ENCODE data around the gene DDX1. TPM values are rescaled to one million over a fixed set of nuclear protein-coding genes. Genes with fewer than 3 reads are reported as not detected.

DDX1 gene
- total RNA-seq, 1 donor from 2014 or later: 105 TPM

DNA sequence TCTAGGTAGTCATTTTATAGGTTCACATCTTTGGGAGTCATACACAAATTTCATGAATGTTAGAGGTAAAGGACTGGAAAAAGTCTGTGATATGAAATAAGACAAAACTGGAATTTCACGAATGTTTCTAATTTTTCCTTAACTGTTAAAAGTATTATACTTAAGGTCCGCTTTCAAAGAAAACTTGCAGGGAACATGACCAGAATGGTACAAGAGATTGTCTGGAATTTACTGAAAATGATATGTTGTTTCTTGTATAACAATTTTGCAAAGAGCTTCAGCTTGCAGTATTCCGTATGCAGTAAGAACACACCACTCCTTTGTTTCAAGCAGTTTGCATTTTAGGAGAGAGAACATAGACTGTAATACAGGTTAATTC, 1.6 kb downstream of the DDX1 start:
- H3K36me3 ChIP-seq (ENCODE audit: control insufficient read depth in 3 of 3, insufficient read depth in 3 of 3, low read length in 3 of 3): peaks cover 14 to 27% (median 26%) of the 10 kb centered on the region in 3 donors
- peaks cover 15 to 19% (median 16%) of the 10 kb centered on the region in 3 donors for H3K4me1 ChIP-seq (ENCODE audit: control insufficient read depth in 3 of 3, insufficient read depth in 3 of 3, low read length in 3 of 3)
- no peaks in the 10 kb centered on the region for H3K9me3 ChIP-seq (ENCODE audit: control insufficient read depth in 3 of 3, low read length in 3 of 3)
- no peak overlapping the region for H3K27ac ChIP-seq (ENCODE audit: low read depth, low read length)
- peak overlapping the region in 2 of 3 donors; percentile 53 to 96 for H3K4me3 ChIP-seq (ENCODE audit: low read length in 3 of 3)
- H3K9ac ChIP-seq (ENCODE audit: low read depth in 1 of 3, low read length in 3 of 3): peak overlapping the region in 1 of 3 donors; percentile 20
- H3K27me3 ChIP-seq (ENCODE audit: control insufficient read depth in 3 of 3, insufficient read depth in 3 of 3, low read length in 3 of 3): no peaks in the 10 kb centered on the region

DNA sequence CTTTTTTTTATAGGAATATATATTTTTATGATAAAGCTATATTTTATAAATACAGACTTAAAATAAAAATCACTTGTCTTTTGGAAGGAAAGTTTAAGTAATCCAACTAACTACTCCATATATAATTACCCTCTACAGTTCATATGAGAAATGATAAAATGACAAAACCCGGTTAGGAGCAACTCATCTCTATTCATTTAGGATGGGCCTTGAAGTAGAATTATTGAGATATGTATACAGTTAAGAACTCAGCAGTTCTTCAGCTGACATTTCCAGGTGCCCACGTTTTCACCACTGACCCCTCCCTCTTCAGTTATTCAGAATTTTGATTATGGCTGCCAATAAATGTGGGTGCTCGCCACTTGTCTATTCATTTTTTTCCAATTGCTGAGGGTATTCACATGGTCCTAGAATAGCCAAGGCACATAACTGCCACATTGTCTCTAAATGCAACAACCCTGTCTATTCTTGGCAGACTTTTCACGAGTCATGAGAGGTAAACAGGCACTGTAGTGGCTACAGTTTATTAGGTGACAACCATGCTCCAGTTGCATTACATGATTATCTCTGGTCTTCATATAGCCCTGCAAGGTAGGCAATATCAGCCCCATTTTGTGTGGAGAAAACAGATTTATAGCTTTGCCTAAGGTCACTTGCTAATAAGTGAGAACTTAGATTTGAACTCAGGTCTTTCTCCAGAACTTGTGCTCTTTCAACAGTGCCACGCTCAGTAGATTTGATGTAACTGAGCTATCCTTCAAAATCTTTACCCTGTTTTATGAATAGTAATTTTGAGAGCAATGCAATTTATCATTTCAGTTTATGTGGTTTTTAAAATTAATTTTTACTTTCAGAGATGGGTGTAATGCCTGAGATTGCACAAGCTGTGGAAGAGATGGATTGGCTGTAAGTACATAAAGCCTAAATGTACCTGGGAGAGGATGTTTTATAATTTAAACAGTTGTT, 2.9 kb downstream of the DDX1 start:
- Histone ChIP-seq H3K9ac (ENCODE audit: low read depth in 1 of 3, low read length in 3 of 3) (no peak overlapping the region), H3K4me3 (ENCODE audit: low read length in 3 of 3) (no peak overlapping the region), H3K36me3 (ENCODE audit: control insufficient read depth in 3 of 3, insufficient read depth in 3 of 3, low read length in 3 of 3) (peaks cover 14 to 34% (median 34%) of the 10 kb centered on the region in 3 donors), H3K9me3 (ENCODE audit: control insufficient read depth in 3 of 3, low read length in 3 of 3) (no peaks in the 10 kb centered on the region), H3K27me3 (ENCODE audit: control insufficient read depth in 3 of 3, insufficient read depth in 3 of 3, low read length in 3 of 3) (no peaks in the 10 kb centered on the region), H3K27ac (ENCODE audit: low read depth, low read length) (no peak overlapping the region), H3K4me1 (ENCODE audit: control insufficient read depth in 3 of 3, insufficient read depth in 3 of 3, low read length in 3 of 3) (peaks cover 15 to 19% (median 16%) of the 10 kb centered on the region in 3 donors)

DNA sequence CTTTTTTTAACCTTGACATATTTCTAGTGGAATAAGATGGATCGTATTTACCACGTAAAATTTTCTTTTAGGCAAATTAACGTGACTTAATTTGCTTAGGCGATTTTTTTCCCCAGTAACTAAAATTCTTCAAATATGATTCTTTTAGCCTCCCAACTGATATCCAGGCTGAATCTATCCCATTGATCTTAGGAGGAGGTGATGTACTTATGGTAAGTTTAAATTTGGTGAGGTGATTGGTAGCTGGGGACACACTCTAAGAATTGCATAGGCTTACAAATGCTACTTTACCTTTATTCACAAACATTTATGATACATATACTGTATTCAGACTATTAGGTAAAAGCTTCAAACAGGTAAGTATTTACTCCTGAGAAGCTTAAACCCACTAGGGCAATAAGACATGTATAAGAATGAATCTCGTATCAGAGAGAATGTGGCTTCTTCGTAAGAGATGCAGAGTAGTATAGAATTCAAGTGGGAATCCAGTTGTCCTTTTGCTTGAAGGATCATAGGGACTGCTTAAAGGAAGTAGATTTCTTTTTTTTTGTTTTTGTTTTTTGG, 3.8 kb downstream of the DDX1 start:
- H3K36me3 ChIP-seq (ENCODE audit: control insufficient read depth in 3 of 3, insufficient read depth in 3 of 3, low read length in 3 of 3): peaks cover 18 to 42% (median 41%) of the 10 kb centered on the region in 3 donors
- no peak overlapping the region for H3K27ac ChIP-seq (ENCODE audit: low read depth, low read length)
- no peak overlapping the region for H3K4me3 ChIP-seq (ENCODE audit: low read length in 3 of 3)
- H3K9me3 ChIP-seq (ENCODE audit: control insufficient read depth in 3 of 3, low read length in 3 of 3): no peaks in the 10 kb centered on the region
- no peak overlapping the region for H3K9ac ChIP-seq (ENCODE audit: low read depth in 1 of 3, low read length in 3 of 3)
- no peaks in the 10 kb centered on the region for H3K27me3 ChIP-seq (ENCODE audit: control insufficient read depth in 3 of 3, insufficient read depth in 3 of 3, low read length in 3 of 3)
- peaks cover 15 to 19% (median 16%) of the 10 kb centered on the region in 3 donors for H3K4me1 ChIP-seq (ENCODE audit: control insufficient read depth in 3 of 3, insufficient read depth in 3 of 3, low read length in 3 of 3)

GRCh38 chr2:15595936-15596335, 4.3 kb downstream of the DDX1 start:
- peaks cover 22 to 46% (median 45%) of the 10 kb centered on the region in 3 donors for H3K36me3 ChIP-seq (ENCODE audit: control insufficient read depth in 3 of 3, insufficient read depth in 3 of 3, low read length in 3 of 3)
- no peaks in the 10 kb centered on the region for H3K9me3 ChIP-seq (ENCODE audit: control insufficient read depth in 3 of 3, low read length in 3 of 3)
- H3K4me1 ChIP-seq (ENCODE audit: control insufficient read depth in 3 of 3, insufficient read depth in 3 of 3, low read length in 3 of 3): peaks cover 14 to 19% (median 16%) of the 10 kb centered on the region in 3 donors
- H3K27me3 ChIP-seq (ENCODE audit: control insufficient read depth in 3 of 3, insufficient read depth in 3 of 3, low read length in 3 of 3): no peaks in the 10 kb centered on the region
- H3K27ac ChIP-seq (ENCODE audit: low read depth, low read length): no peak overlapping the region
- no peak overlapping the region for H3K4me3 ChIP-seq (ENCODE audit: low read length in 3 of 3)
- no peak overlapping the region for H3K9ac ChIP-seq (ENCODE audit: low read depth in 1 of 3, low read length in 3 of 3)

DNA sequence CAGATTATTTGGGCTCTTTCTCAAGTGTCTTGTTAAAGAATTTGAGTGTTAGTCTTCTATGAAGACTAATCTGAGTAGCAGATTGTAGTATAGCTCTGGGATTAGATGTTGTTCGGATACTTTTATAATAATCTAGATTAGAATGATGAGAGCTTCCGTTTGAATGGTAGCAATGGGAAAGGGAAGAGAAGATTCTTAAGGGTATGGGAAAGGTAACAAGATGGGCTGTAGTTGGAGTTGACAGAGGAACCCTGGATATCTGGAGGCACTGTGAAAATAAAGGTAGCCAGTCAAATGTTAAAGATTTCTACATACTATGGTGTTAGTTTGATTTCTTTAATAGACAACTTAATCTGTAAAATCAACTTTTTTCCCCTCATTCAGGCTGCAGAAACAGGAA, 4.7 kb downstream of the DDX1 start:
- Histone ChIP-seq H3K9ac (ENCODE audit: low read depth in 1 of 3, low read length in 3 of 3) (no peak overlapping the region), H3K36me3 (ENCODE audit: control insufficient read depth in 3 of 3, insufficient read depth in 3 of 3, low read length in 3 of 3) (peaks cover 26 to 50% (median 49%) of the 10 kb centered on the region in 3 donors), H3K27ac (ENCODE audit: low read depth, low read length) (no peak overlapping the region), H3K9me3 (ENCODE audit: control insufficient read depth in 3 of 3, low read length in 3 of 3) (no peaks in the 10 kb centered on the region), H3K4me1 (ENCODE audit: control insufficient read depth in 3 of 3, insufficient read depth in 3 of 3, low read length in 3 of 3) (peaks cover 10 to 15% (median 12%) of the 10 kb centered on the region in 3 donors), H3K4me3 (ENCODE audit: low read length in 3 of 3) (no peak overlapping the region), H3K27me3 (ENCODE audit: control insufficient read depth in 3 of 3, insufficient read depth in 3 of 3, low read length in 3 of 3) (no peaks in the 10 kb centered on the region)

- no peak overlapping the region for H3K9ac ChIP-seq (ENCODE audit: low read depth in 1 of 3, low read length in 3 of 3)
- H3K27me3 ChIP-seq (ENCODE audit: control insufficient read depth in 3 of 3, insufficient read depth in 3 of 3, low read length in 3 of 3): no peaks in the 10 kb centered on the region
- H3K36me3 ChIP-seq (ENCODE audit: control insufficient read depth in 3 of 3, insufficient read depth in 3 of 3, low read length in 3 of 3): peaks cover 32 to 56% (median 56%) of the 10 kb centered on the region in 3 donors
- peaks cover 8 to 13% (median 11%) of the 10 kb centered on the region in 3 donors for H3K4me1 ChIP-seq (ENCODE audit: control insufficient read depth in 3 of 3, insufficient read depth in 3 of 3, low read length in 3 of 3)
- H3K4me3 ChIP-seq (ENCODE audit: low read length in 3 of 3): no peak overlapping the region
- no peaks in the 10 kb centered on the region for H3K9me3 ChIP-seq (ENCODE audit: control insufficient read depth in 3 of 3, low read length in 3 of 3)
- no peak overlapping the region for H3K27ac ChIP-seq (ENCODE audit: low read depth, low read length)
These were observed 5.3 kb downstream of the DDX1 start for GRCh38 chr2:15596968-15597367.

DNA sequence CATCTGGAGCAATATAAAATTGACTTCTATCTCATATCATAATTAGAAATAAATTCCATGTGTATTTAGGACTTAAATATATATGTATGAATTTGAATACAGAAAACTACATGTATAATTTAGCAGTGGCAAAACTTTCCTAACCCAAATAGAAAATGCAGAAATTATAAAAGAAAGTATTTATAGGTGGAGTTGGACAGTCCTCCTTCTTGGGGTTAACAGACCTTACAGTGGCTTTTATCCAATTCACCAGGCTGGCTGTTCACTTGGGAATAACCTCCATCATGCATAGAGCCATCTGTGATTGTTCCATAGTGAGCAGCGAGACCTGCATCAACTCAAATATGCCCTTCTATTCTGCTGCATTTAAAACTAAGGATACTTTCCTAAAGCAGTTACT, 8.3 kb downstream of the DDX1 start:
- Histone ChIP-seq H3K27ac (ENCODE audit: low read depth, low read length) (no peak overlapping the region), H3K4me1 (ENCODE audit: control insufficient read depth in 3 of 3, insufficient read depth in 3 of 3, low read length in 3 of 3) (no peaks in the 10 kb centered on the region), H3K36me3 (ENCODE audit: control insufficient read depth in 3 of 3, insufficient read depth in 3 of 3, low read length in 3 of 3) (peaks cover 57 to 86% (median 85%) of the 10 kb centered on the region in 3 donors)

GRCh38 chr2:15601681-15602080, 10.0 kb downstream of the DDX1 start:
- Histone ChIP-seq H3K27ac (ENCODE audit: low read depth, low read length) (no peak overlapping the region), H3K36me3 (ENCODE audit: control insufficient read depth in 3 of 3, insufficient read depth in 3 of 3, low read length in 3 of 3) (peaks cover 62 to 90% (median 89%) of the 10 kb centered on the region in 3 donors), H3K27me3 (ENCODE audit: control insufficient read depth in 3 of 3, insufficient read depth in 3 of 3, low read length in 3 of 3) (no peaks in the 10 kb centered on the region), H3K4me1 (ENCODE audit: control insufficient read depth in 3 of 3, insufficient read depth in 3 of 3, low read length in 3 of 3) (no peaks in the 10 kb centered on the region), H3K4me3 (ENCODE audit: low read length in 3 of 3) (no peak overlapping the region), H3K9ac (ENCODE audit: low read depth in 1 of 3, low read length in 3 of 3) (no peak overlapping the region), H3K9me3 (ENCODE audit: control insufficient read depth in 3 of 3, low read length in 3 of 3) (no peaks in the 10 kb centered on the region)

More for the DNA sequence above, 8.3 kb downstream of the DDX1 start:
- Histone ChIP-seq H3K4me3 (ENCODE audit: low read length in 3 of 3) (no peak overlapping the region), H3K9ac (ENCODE audit: low read depth in 1 of 3, low read length in 3 of 3) (no peak overlapping the region), H3K27me3 (ENCODE audit: control insufficient read depth in 3 of 3, insufficient read depth in 3 of 3, low read length in 3 of 3) (no peaks in the 10 kb centered on the region), H3K9me3 (ENCODE audit: control insufficient read depth in 3 of 3, low read length in 3 of 3) (no peaks in the 10 kb centered on the region)

GRCh38 chr2:15602393-15602792, 10.7 kb downstream of the DDX1 start:
- H3K27ac ChIP-seq (ENCODE audit: low read depth, low read length): no peak overlapping the region
- H3K36me3 ChIP-seq (ENCODE audit: control insufficient read depth in 3 of 3, insufficient read depth in 3 of 3, low read length in 3 of 3): peaks cover 62 to 90% (median 89%) of the 10 kb centered on the region in 3 donors
- H3K9me3 ChIP-seq (ENCODE audit: control insufficient read depth in 3 of 3, low read length in 3 of 3): no peaks in the 10 kb centered on the region
- no peaks in the 10 kb centered on the region for H3K27me3 ChIP-seq (ENCODE audit: control insufficient read depth in 3 of 3, insufficient read depth in 3 of 3, low read length in 3 of 3)
- H3K4me1 ChIP-seq (ENCODE audit: control insufficient read depth in 3 of 3, insufficient read depth in 3 of 3, low read length in 3 of 3): no peaks in the 10 kb centered on the region
- no peak overlapping the region for H3K4me3 ChIP-seq (ENCODE audit: low read length in 3 of 3)
- no peak overlapping the region for H3K9ac ChIP-seq (ENCODE audit: low read depth in 1 of 3, low read length in 3 of 3)
